SHP77 treated with DMSO at 0.1 percent for 48 hours (cell line): Measurements from ENCODE around the gene GHR.

Experiments
- DNase-seq: peaks from one replicate; lab custom pipeline; 2025; lab: John Stamatoyannopoulos, UW

GHR gene

DNA sequence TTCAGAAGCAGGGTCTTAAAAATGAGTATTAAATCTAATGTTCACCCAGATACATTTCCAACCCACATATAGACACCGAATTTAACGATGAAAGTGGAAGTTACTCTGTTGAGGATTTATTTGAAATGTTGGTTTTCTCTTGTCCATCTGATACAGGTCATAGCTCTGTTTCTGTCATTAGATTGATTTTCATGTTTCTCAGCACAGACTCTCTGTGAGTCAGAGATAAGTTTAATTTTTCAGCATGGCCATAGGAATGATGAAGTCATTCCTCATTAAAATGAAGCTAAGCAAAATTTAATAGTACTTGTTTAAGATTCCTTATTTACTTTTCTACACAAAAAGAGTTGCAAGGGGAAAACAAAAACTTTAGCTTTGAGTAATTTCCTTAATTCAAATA lies 38.8 kb downstream of the GHR start:
- DNase-seq, result no peak

DNA sequence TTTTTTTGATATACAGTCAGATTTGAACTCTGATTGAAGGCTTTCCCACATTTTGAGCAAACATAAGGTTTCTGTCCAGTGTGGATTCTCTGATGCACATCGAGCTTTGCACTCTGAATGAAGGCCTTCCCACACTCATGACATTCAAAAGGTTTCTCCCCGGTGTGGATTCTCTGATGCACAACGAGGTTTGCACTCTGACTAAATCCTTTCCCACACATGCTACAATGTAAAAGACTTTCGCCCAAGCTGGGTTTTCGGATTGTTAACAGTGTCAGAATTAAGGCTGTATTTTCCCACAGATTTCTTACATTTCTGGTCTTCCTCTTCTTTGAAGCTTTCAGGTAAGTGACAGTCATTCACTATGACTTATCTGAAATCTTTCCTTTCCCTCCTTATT lies 44.3 kb downstream of the GHR start:
- no peak for DNase-seq

DNA sequence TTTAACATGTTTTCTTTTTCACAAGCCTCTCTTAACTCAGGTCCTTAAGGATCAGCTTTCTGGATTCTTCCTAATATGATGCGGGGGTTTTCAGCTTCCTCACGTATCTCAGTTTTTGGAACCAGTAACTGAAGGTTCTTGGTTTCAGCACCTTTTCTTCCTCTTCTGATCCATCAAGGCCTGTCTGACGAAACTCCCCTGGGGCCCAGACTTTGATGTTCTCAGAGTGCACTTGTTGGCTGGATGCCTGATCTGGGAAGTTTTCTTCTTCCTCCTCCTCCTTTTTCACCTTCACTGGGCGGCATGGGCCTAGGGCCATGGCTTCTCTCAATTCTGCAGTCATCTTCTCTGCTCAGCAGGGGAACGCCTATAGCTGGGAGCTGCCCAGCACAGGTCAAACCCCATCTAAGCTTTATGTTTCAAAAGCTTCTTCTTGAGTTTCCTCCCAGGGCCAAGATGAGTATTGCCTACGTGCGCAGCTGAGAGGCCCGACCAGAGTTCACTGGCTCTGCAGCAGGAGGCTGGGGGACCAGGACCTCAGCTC lies 44.8 kb downstream of the GHR start:
- DNase-seq, result no peak

DNA sequence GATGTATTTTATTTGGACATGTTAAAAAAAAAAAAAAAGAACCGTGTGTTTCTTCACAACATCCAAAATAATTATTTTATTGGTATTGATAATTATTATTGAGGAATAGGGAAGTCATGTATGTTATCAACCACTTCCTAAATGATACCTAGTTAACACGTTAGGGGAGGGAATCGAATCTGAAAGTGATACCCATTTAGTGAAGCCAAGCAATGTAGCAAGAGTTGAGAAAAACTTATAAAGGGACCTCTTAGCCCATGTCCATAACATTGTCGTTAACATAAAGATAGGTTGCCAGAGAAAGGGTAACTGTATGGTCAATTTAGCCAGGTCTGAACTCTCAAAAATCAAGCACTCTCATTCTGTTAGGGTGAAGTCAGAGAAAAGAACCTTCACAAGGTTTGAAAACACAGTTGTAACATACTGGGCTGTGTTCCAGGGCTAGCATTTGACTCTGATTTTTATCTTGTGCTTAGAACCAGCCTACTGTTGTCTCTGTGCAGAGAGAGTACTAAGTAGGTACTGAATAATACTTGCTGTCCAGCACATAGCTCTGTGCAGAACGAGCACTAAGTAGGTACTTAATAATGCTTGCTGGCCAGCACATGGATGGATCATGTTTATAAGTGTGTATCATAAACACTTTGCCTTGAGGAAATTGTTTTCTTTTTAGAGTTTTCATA lies 60.4 kb downstream of the GHR start:
- DNase-seq, result no peak

DNA sequence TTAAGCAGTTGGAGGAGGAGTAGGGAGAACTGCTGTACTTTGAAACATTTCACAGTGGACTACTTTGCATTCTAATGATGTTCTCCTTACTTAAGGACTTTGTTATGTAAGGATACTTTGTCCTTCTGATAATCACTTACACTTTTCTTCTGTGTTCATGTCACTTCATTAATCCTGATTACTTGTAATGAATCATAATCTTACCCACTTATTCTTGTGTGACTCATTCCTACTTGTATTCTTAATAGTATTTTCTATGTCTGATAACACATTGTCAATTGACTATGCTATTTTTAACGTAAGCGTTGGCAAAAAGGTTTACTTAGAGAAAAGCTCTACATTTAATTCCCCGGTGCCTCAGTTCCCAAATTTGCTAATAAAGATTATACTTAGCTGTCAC lies 63.8 kb downstream of the GHR start:
- no peak for DNase-seq

DNA sequence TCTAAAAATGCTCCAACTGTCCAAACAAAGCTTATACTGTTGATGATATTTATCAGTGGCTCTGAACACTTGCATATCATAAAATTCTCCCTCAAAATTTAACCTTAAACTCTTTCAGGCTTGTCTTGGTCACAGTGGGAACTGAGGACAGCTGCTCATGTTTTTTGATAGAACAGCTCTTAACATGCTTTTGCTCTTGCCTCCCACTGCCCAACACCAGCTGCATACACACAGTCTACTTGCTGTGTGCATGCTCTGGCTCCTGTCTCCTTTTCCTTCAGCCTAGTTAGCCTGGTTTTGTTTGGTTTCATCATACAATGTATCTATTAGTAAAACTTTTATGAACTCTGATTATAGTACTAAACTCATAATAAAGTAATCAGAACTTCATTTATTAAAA lies 64.6 kb downstream of the GHR start:
- no peak for DNase-seq

DNA sequence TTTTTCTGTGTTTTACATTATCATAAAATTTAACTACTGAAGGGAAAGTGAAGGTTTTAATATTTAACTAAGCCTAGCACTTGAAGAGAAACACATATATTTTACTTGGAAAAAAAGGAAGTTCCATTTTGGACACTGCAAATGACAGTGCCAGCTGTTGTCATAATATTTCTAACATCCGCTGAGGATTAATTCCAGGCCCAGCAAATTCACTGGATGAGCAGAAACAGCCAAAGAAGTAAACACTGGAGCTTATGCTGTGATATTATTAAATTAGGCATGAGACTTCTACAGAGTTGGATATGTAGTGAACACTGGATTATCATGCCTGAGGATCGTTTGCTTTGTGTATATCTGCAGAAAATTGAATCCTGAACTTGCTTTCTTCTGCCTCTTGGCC lies 67.6 kb downstream of the GHR start:
- no peak for DNase-seq

DNA sequence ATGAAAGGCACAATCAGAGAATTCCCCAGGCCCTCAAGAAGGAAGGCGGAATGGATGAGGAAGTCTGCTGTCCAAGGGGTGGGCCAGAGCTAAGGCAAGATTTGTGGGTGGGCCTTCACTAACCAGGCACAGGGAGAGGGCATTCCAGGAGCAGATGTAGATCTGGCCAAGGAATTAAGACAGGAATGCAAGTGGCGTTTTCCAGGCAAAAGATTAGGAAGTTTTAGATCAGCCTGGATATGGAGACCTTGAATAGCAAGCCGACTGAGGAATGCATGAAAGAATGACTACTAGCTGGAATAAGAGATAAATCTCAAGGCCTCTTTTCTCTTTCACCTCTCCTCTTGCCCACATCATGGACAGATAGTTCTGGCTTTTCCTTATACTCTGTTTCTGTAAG lies 68.5 kb downstream of the GHR start:
- no peak for DNase-seq

DNA sequence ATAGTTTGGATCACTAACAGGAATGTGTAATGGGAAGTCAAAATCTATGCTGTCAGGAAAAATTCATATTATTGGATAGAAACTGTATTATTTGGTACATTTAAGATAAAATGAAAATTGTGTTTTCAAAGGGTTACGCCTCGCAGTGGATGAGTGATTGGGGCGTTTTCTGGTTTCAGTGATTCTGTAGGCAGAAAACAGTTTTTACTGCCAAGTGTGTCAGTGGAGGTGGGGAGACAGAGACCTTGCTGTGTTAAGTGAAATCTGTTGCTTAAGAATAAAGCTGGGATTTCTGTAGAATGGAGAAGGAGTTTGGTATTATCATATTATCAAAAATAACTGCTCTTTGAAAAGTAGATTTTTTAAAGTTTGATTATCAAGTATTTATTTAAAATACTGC lies 69.7 kb downstream of the GHR start:
- DNase-seq, result no peak

DNA sequence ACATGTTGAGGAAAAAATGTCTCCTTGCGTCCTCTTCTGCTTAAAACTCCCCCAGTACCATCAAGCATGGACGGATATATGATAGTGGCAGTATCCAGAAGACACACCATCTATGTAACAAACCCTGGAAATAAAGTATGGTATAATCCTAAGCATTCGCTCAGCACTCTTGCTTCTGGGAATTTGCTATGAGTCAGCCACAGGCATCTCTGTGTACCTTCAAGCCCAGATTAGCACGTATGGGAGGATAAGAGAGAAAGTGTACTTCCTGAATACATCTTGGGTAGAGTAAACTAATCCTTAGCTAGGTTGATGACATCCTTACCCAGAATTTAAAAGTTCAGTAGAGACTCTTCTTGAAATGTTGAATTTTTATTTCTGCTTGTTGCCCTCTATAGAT lies 71.2 kb downstream of the GHR start:
- no peak for DNase-seq

DNA sequence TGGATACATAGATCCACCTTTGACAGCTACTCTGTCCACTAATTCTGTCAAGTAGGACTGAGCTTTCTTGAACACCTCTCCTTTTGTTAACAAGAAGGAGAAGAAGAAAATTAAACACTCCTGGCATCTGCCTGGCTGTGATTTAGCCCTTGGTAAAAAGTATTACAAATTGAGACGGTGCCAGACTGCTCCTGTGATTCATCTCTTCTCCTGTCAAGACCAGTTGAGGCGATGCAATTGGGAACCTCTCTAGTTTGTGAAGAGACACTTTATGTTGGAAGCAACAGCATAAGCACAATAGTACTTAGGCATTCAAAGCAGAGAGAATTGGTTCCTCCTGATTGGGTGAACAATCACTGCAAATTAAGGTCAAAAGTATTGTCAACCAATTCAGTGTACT lies 72.7 kb downstream of the GHR start:
- no peak for DNase-seq

DNA sequence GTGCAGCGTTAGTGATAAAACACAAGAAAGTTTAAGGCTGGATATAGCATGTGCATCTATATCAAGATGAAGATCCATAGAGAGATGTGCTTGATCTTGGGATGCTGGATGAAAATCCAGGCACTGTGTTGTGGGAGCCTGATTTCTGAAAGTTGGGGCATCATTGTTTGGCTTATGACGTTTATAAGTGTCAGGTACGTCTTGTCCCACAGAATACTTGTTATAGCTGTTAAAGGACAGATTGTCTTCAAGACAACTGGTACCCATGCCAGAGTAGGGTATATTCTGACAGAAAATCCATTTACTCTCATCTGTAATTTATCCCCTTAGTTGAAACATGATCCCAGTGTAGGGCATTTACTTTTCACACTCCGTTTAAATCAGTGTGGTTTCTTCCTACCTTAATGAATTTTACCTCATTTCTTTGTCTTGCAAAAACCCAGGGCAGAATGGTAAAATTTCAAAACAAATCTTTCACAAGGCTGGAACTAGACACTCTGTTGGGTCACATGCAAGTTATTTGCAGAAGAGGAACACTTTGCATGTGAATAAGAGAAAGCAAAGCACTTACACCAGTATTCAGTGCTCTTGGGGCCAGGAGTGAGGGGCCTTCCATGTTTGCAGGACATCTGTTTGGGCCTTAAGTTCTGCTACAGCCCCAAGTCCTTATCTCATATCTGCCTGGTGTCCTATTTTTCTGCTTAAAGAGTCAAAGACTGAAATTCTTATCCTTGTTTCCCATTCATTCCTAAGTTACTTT lies 73.3 kb downstream of the GHR start:
- DNase-seq, result no peak

DNA sequence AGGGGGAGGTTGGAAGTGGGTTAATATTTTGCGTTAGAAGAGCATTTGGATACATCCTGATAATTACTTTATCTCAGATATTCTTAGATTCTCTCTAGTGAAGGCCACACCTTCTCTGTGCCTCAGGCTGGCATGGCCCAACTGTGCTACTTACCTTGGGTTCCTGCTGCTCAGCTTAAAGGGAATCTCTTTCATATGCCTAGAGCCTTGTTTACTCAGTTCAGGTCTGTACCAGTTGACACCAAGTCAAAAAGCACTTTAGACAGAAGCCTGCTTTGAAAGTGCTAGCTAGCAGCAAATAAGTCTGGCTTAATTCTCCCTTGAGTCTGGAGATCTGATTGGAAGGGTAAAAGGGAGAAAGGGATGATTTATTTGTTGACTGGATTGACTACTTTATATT lies 74.8 kb downstream of the GHR start:
- DNase-seq, result no peak

DNA sequence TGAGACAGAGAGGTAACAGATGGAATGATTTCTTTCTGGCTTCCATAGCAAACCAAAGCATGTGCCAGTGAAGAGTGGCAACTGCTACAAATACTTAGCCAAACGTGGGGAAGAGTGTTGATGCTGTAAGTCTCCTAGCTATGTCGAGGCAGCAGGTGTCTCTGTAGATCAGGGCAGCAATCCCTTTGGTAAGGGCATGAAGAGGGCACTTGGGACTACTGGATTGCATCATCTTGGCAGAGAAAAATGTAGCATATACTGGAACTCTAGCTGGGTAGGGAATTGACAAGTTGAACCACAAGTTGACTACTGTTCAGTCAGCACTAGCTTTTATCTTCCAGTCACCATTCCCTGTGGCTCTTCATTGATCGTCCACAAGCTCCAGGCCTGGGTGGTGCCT lies 75.8 kb downstream of the GHR start:
- no peak for DNase-seq

DNA sequence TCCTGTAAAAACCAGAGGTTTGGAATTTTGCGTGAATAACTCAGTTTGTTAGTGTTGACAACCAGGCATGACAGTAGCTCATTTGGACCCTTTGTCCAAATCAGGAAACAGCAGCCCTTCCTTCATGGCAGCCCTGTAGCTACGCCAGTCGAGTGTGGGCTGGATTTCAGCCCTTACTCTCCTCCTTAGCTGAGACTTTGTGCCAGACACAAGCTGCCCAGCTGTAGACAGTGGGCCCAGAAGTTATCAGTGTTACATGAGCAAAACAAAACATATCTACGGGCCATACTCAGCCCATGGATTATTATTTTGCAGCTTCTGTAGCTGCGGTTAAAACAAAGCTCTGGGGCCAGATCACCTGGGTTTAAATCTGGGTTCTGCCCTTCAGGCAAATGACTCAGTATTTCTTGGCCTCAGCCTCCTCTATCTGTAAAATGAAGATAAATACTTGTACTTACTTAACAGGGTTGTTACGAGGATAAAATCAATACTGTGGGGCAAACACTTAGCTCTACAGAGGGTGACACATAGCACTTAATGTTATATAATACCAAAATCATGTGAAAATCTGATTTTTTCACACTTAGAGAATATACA lies 76.9 kb downstream of the GHR start:
- DNase-seq, result no peak

DNA sequence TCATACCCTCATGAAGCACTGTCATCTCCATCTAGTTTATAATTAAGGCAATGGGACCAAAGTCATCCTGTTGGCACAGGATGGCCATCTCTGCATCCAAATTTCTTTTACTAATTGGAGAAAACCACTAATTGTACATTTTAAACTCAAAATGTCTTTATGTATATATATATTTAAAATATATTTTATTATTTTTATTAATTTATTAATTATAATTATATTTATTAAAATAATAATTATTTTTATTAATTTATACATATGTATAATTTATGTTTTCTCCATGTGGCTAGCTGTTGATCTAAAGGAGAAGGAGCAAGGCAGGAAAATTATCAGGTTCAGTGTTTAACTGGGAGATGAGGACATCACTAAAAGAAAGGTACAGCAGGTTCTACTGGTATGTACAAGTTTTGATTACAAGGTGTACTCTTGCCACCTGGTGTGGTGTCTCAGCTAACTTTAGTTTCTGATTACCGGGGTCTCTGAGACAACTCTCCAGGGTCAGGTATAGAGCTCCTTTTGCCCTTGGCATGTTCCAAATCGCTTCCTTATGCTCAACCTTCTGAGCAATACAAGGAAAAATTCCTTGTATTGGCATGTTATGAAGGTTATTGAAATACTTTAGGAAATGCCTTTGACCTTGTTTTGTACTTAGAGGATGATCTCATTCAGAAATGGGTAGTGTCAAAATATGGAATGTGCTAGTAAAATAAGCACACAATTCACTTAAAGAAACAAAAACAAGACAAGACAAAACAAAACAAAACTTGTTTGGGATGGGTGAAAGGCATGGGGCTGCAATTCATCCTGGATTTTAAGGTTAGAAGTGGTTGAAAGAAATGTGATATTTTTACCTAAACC lies 79.6 kb downstream of the GHR start:
- no peak for DNase-seq

DNA sequence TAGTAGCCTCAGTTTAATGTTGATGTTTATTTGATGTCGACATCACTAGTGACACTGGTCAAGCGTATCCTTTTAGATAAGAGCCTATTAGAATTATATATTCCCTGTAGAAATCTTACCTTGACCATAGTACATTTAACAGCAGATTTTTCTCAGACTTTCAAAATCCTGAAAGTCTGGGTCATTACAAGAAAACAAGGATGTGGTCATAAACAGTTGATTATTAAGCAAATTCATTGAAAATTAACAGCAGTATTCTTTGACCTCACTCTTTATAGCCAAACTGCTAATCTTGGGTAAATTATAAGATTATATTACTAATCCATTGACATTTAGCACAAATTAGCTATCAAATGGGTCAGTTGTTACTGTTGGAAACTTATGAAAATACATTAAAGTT lies 83.4 kb downstream of the GHR start:
- no peak for DNase-seq

DNA sequence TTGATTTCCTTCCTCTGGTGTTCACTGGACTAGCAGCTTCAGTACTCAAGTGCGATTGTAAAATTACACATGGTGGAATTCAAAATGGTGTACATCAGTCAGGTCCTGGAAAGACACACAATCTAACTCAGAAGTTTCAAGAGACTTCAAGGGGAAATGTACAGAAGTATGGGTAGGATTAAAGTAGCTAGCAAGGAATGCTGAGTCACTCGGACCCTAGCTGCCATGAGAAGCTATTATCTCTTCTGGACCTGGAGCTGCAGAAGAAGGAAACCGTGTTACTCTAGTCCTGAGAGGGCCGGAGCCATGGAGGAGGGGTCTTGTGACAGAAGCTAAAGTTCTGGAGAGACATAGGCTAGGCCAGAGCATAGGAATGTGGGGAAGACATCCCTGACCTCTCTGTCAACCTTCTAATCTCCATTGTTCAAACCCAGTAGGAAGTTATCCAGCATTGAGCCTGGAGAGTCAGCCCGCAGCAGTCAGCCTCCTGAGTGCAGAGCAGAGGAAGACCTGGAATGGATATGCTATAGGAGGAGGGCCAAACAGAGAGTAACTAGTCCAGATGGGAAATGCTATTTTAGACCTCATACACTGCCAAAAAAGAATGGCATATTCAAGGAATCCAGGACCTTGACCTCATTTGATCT lies 84.3 kb downstream of the GHR start:
- no peak for DNase-seq

DNA sequence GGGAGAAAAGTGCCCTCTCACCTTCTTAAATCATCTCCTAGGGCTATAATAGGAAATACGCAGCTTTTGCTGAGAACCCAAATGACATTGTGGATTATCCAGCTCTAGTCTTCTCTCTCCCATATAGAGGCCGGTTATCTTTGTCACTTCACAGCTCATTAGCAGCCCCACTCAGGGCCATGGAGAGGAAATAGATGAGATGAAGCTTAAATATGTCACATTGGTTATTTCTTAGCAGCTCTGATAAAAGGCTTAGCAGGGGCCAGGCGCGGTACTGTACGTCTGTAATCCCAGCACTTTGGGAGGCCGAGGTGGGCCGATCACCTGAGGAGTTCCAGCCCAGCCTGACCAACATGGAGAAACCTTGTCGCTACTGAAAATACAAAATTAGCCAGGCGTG lies 90.0 kb downstream of the GHR start:
- DNase-seq, result no peak

DNA sequence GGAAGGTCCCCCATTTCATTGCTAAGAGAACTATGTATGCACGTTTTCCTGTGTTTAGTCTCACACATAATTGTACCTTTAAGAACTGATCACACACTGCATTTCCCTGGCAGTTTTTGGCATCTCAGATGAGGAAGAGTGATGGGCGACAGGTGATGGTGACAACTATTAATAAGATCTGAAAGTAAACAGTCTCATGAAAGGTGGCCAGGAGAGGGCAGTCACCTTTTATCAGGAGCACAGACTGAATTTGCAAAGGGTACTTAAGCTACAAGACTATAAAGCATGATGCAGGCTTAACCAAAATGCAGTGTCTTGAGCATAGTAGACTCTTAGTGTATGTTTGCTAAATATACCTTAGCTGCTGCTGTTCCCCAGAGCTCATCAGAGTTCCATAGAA lies 91.5 kb downstream of the GHR start:
- DNase-seq, result no peak

DNA sequence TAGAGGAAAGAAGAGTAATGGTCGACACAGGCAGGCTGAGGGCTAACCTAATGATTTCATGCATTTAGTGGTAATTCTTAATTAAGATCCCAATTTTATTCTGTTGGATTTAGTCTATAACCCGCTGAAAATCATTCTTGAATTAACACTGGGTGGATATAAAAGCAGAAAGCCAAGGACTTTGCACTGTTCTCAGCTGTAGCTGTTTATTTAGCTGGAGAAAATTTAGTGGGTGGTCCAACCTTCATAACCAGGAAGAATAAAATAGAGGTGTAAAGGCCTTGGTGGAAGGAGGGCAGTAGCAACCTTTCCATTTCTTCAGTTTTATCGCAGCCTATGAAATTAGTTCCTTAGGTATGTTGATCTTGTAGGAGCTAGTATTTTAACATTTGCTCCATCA lies 92.3 kb downstream of the GHR start:
- DNase-seq, result no peak
